Astrocyte (in vitro differentiated cells and primary cell): ENCODE measurements around the gene OTOG. TPM values are rescaled to one million over a fixed set of nuclear protein-coding genes. Genes with fewer than 3 reads are reported as not detected.

Experiments used
- DNase-seq: peaks from one replicate; pipeline ENCODE4 v3.0.0-alpha.2; 2010; ENCODE audit warnings: low read depth
- FAIRE-seq: peaks from 2 replicates; lab custom pipeline; 2011; peaks lifted over from hg19 to GRCh38; lab: Jason Lieb, UNC
- H2AFZ ChIP-seq: 2 replicates; pipeline ENCODE4 v1.6.0; 2012; ENCODE audit warnings: low read depth, low read length, inconsistent platforms
- H3K27ac ChIP-seq: 2 replicates; pipeline ENCODE4 v1.5.1; 2011; ENCODE audit warnings: low read depth, low read length, inconsistent platforms
- H3K27me3 ChIP-seq: 2 replicates; pipeline ENCODE4 v1.6.0; 2011; ENCODE audit warnings: low read length, inconsistent platforms; ENCODE audit not compliant: insufficient read depth
- H3K36me3 ChIP-seq: 2 replicates; pipeline ENCODE4 v1.5.1; 2011; ENCODE audit warnings: low read length, inconsistent platforms; ENCODE audit not compliant: insufficient read depth
- H3K4me1 ChIP-seq: 2 replicates; pipeline ENCODE4 v1.5.1; 2011; ENCODE audit warnings: low read length, inconsistent platforms; ENCODE audit not compliant: insufficient read depth
- H3K4me2 ChIP-seq: 2 replicates; pipeline ENCODE4 v1.6.0; 2012; ENCODE audit warnings: low read length, inconsistent platforms
- H3K4me3 ChIP-seq: 2 replicates; pipeline ENCODE4 v1.5.1; 2011; ENCODE audit warnings: low read depth, mild to moderate bottlenecking, low read length, inconsistent platforms; ENCODE audit not compliant: insufficient read depth
- H3K79me2 ChIP-seq: 2 replicates; pipeline ENCODE4 v1.6.0; 2012; ENCODE audit warnings: mild to moderate bottlenecking, low read length, inconsistent platforms; ENCODE audit not compliant: insufficient read depth
- H3K9ac ChIP-seq: 2 replicates; pipeline ENCODE4 v1.6.0; 2012; ENCODE audit warnings: mild to moderate bottlenecking, low read length, inconsistent platforms
- H3K9me3 ChIP-seq: 2 replicates; pipeline ENCODE4 v1.5.1; 2012; ENCODE audit warnings: low read depth, mild to moderate bottlenecking, low read length, inconsistent platforms; ENCODE audit not compliant: insufficient read depth
- H4K20me1 ChIP-seq: 2 replicates; pipeline ENCODE4 v1.6.0; 2012; ENCODE audit warnings: low read length, inconsistent platforms; ENCODE audit not compliant: insufficient read depth
- H3K27ac Mint-ChIP-seq: one replicate; pipeline ENCODE4 v1.8.0; 2021; ENCODE audit warnings: mild to moderate bottlenecking, mixed read lengths; ENCODE audit not compliant: unreplicated experiment
- H3K27me3 Mint-ChIP-seq: one replicate; pipeline ENCODE4 v1.8.0; 2021; ENCODE audit warnings: low read depth, mixed read lengths; ENCODE audit not compliant: unreplicated experiment
- H3K36me3 Mint-ChIP-seq: one replicate; pipeline ENCODE4 v1.8.0; 2021; ENCODE audit warnings: low read depth, mixed read lengths; ENCODE audit not compliant: unreplicated experiment
- H3K4me1 Mint-ChIP-seq: one replicate; pipeline ENCODE4 v1.8.0; 2021; ENCODE audit warnings: low read depth, mixed read lengths; ENCODE audit not compliant: unreplicated experiment
- H3K4me3 Mint-ChIP-seq: one replicate; pipeline ENCODE4 v1.8.0; 2021; ENCODE audit warnings: mild to moderate bottlenecking, moderate library complexity, mixed read lengths; ENCODE audit not compliant: unreplicated experiment
- H3K9me3 Mint-ChIP-seq: one replicate; pipeline ENCODE4 v1.8.0; 2021; ENCODE audit warnings: mild to moderate bottlenecking, mixed read lengths; ENCODE audit not compliant: unreplicated experiment
- CTCF ChIP-seq: IDR thresholded peaks from 2 replicates; pipeline ENCODE4 v1.5.1; 2011; ENCODE audit warnings: low read depth, mild to moderate bottlenecking, inconsistent platforms, low read length, moderate library complexity; ENCODE audit not compliant: insufficient read depth
- EZH2 ChIP-seq: IDR thresholded peaks from 2 replicates; pipeline ENCODE4 v1.6.1; 2012; ENCODE audit warnings: mild to moderate bottlenecking, low read length, inconsistent platforms; ENCODE audit not compliant: insufficient read depth
- total RNA-seq: library from RNA; stranded (reverse); gene quantifications from 2 replicates; pipeline ENCODE4 v1.2.1, GENCODE V29; 2021

OTOG gene
- total RNA-seq, 1 donor from 2014 or later = not detected

- Mint-ChIP-seq H3K4me1 (no peaks in the 10 kb centered on the region), H3K4me3 (no peak overlapping the region), H3K27me3 (peaks cover 17% of the 10 kb centered on the region), H3K36me3 (no peaks in the 10 kb centered on the region), H3K9me3 (peaks cover under 1% of the 10 kb centered on the region), H3K27ac (no peak overlapping the region)
- H3K27me3 ChIP-seq = no peaks in the 10 kb centered on the region
- H3K4me1 ChIP-seq = no peaks in the 10 kb centered on the region
- H4K20me1 ChIP-seq = no peaks in the 10 kb centered on the region
- FAIRE-seq = no peak
- H3K4me3 ChIP-seq = no peak overlapping the region
- no peak overlapping the region for H3K9ac ChIP-seq
- TF ChIP-seq CTCF (no peak), EZH2 (no peak)
- no peak overlapping the region for H2AFZ ChIP-seq
- no peak for DNase-seq
- H3K4me2 ChIP-seq = no peak overlapping the region
- no peaks in the 10 kb centered on the region for H3K36me3 ChIP-seq
- no peak overlapping the region for H3K27ac ChIP-seq
- no peaks in the 10 kb centered on the region for H3K79me2 ChIP-seq
- H3K9me3 ChIP-seq = no peaks in the 10 kb centered on the region
Measured at GRCh38 chr11:17588721-17589120, 41.7 kb downstream of the OTOG start.

- no peaks in the 10 kb centered on the region for H3K4me1 Mint-ChIP-seq
- H3K4me1 ChIP-seq = no peaks in the 10 kb centered on the region
- TF ChIP-seq EZH2 = no peak
- no peak for TF ChIP-seq CTCF
- no peak overlapping the region for H3K4me3 Mint-ChIP-seq
- H3K9me3 ChIP-seq = no peaks in the 10 kb centered on the region
- H3K27ac Mint-ChIP-seq = no peak overlapping the region
- H3K27me3 ChIP-seq = no peaks in the 10 kb centered on the region
- H4K20me1 ChIP-seq = no peaks in the 10 kb centered on the region
- no peak overlapping the region for H2AFZ ChIP-seq
- H3K4me2 ChIP-seq = no peak overlapping the region
- H3K9ac ChIP-seq = no peak overlapping the region
- peaks cover 2% of the 10 kb centered on the region for H3K36me3 Mint-ChIP-seq
- DNase-seq (no peak), FAIRE-seq (no peak)
- peaks cover 9% of the 10 kb centered on the region for H3K9me3 Mint-ChIP-seq
- no peak overlapping the region for H3K4me3 ChIP-seq
- H3K27me3 Mint-ChIP-seq = peaks cover 30% of the 10 kb centered on the region
- H3K79me2 ChIP-seq = no peaks in the 10 kb centered on the region
- H3K27ac ChIP-seq = no peak overlapping the region
- H3K36me3 ChIP-seq = no peaks in the 10 kb centered on the region
Measured at GRCh38 chr11:17590463-17590862, 43.4 kb downstream of the OTOG start.

- peaks cover 38% of the 10 kb centered on the region for H3K27me3 Mint-ChIP-seq
- H3K9me3 ChIP-seq = no peaks in the 10 kb centered on the region
- no peak overlapping the region for H3K4me2 ChIP-seq
- H3K79me2 ChIP-seq = no peaks in the 10 kb centered on the region
- H2AFZ ChIP-seq = no peak overlapping the region
- no peaks in the 10 kb centered on the region for H3K27me3 ChIP-seq
- peaks cover 4% of the 10 kb centered on the region for H3K36me3 Mint-ChIP-seq
- DNase-seq (no peak), FAIRE-seq (no peak)
- no peaks in the 10 kb centered on the region for H3K4me1 Mint-ChIP-seq
- no peak overlapping the region for H3K4me3 Mint-ChIP-seq
- H3K27ac Mint-ChIP-seq = no peak overlapping the region
- no peaks in the 10 kb centered on the region for H3K4me1 ChIP-seq
- no peak overlapping the region for H3K4me3 ChIP-seq
- H3K9me3 Mint-ChIP-seq = peaks cover 11% of the 10 kb centered on the region
- no peak overlapping the region for H3K27ac ChIP-seq
- no peaks in the 10 kb centered on the region for H3K36me3 ChIP-seq
- no peaks in the 10 kb centered on the region for H4K20me1 ChIP-seq
- TF ChIP-seq CTCF (no peak), EZH2 (no peak)
- no peak overlapping the region for H3K9ac ChIP-seq
Measured at GRCh38 chr11:17591293-17591692, 44.2 kb downstream of the OTOG start.
